Neuron (in vitro differentiated cells): Measurements from ENCODE around the gene GULP1.
"Not testable (repeated sequence)": the region's sequence is repeated elsewhere in the genome, so short reads cannot be mapped to it uniquely, and the experiment has no call there.

Source experiments
- H2AFZ ChIP-seq: one replicate; pipeline ENCODE4 v1.6.1; 2013; ENCODE audit warnings: low read depth, mild to moderate bottlenecking, inconsistent platforms, low read length, moderate library complexity
- H3K27me3 ChIP-seq: one replicate; pipeline ENCODE4 v1.6.1; 2013; ENCODE audit warnings: low read length; ENCODE audit not compliant: insufficient read depth
- H3K36me3 ChIP-seq: one replicate; pipeline ENCODE4 v1.6.1; 2013; ENCODE audit warnings: low read length; ENCODE audit not compliant: insufficient read depth
- H3K4me1 ChIP-seq: one replicate; pipeline ENCODE4 v1.6.1; 2013; ENCODE audit warnings: low read length; ENCODE audit not compliant: insufficient read depth
- H3K4me3 ChIP-seq: 2 replicates; pipeline ENCODE4 v1.5.1; 2013; ENCODE audit warnings: mild to moderate bottlenecking, low read length, moderate library complexity
- H3K9me3 ChIP-seq: one replicate; pipeline ENCODE4 v1.6.1; 2013; ENCODE audit warnings: low read length

Gene GULP1

GRCh38 chr2:188534875-188535274 is 243.2 kb downstream of the GULP1 start:
- H3K27me3 ChIP-seq: no peaks in the 10 kb centered on the region
- H3K9me3 ChIP-seq: peaks cover 4% of the 10 kb centered on the region
- H3K36me3 ChIP-seq: peaks cover 2% of the 10 kb centered on the region
- H2AFZ ChIP-seq: no peak overlapping the region
- no peak overlapping the region for H3K4me3 ChIP-seq
- H3K4me1 ChIP-seq: no peaks in the 10 kb centered on the region

- H3K4me3 ChIP-seq: no peak overlapping the region
- no peaks in the 10 kb centered on the region for H3K4me1 ChIP-seq
- no peak overlapping the region for H2AFZ ChIP-seq
- H3K36me3 ChIP-seq: no peaks in the 10 kb centered on the region
- H3K27me3 ChIP-seq: no peaks in the 10 kb centered on the region
- H3K9me3 ChIP-seq: no peaks in the 10 kb centered on the region
Observed at GRCh38 chr2:188551671-188552070, 260.0 kb downstream of the GULP1 start.

GRCh38 chr2:188557081-188557480 is 265.4 kb downstream of the GULP1 start:
- Histone ChIP-seq H3K4me3 (no peak overlapping the region), H3K9me3 (peaks cover 9% of the 10 kb centered on the region), H3K36me3 (no peaks in the 10 kb centered on the region), H3K4me1 (no peaks in the 10 kb centered on the region), H2AFZ (no peak overlapping the region), H3K27me3 (no peaks in the 10 kb centered on the region)

- not testable (repeated sequence) for H3K4me3 ChIP-seq, H2AFZ ChIP-seq, H3K4me1 ChIP-seq, H3K27me3 ChIP-seq, H3K36me3 ChIP-seq, H3K9me3 ChIP-seq
Observed at GRCh38 chr2:188559455-188559854, 267.8 kb downstream of the GULP1 start.

- H3K9me3 ChIP-seq: peaks cover 9% of the 10 kb centered on the region
Observed at GRCh38 chr2:188561473-188561979, 269.9 kb downstream of the GULP1 start.

GRCh38 chr2:188569431-188570165 is 277.9 kb downstream of the GULP1 start:
- H3K27me3 ChIP-seq: no peaks in the 10 kb centered on the region
- peaks cover 29% of the 10 kb centered on the region for H3K36me3 ChIP-seq
- no peak overlapping the region for H2AFZ ChIP-seq
- no peak overlapping the region for H3K4me3 ChIP-seq
- peaks cover 4% of the 10 kb centered on the region for H3K4me1 ChIP-seq
- no peaks in the 10 kb centered on the region for H3K9me3 ChIP-seq

More at GRCh38 chr2:188561473-188561979, 269.9 kb downstream of the GULP1 start:
- Histone ChIP-seq H2AFZ (no peak overlapping the region), H3K4me3 (no peak overlapping the region), H3K27me3 (no peaks in the 10 kb centered on the region), H3K4me1 (no peaks in the 10 kb centered on the region), H3K36me3 (no peaks in the 10 kb centered on the region)

GRCh38 chr2:188570370-188570769 is 278.7 kb downstream of the GULP1 start:
- H2AFZ ChIP-seq: no peak overlapping the region
- peaks cover 4% of the 10 kb centered on the region for H3K4me1 ChIP-seq
- H3K4me3 ChIP-seq: no peak overlapping the region
- peaks cover 29% of the 10 kb centered on the region for H3K36me3 ChIP-seq
- H3K27me3 ChIP-seq: no peaks in the 10 kb centered on the region
- H3K9me3 ChIP-seq: no peaks in the 10 kb centered on the region

GRCh38 chr2:188571543-188572303 is 280.0 kb downstream of the GULP1 start:
- Histone ChIP-seq H3K9me3 (no peaks in the 10 kb centered on the region), H3K4me1 (peaks cover 4% of the 10 kb centered on the region), H3K36me3 (peaks cover 29% of the 10 kb centered on the region), H2AFZ (no peak overlapping the region), H3K27me3 (no peaks in the 10 kb centered on the region), H3K4me3 (no peak overlapping the region)

- H3K4me1 ChIP-seq: peaks cover 4% of the 10 kb centered on the region
- H3K9me3 ChIP-seq: no peaks in the 10 kb centered on the region
- H3K36me3 ChIP-seq: peaks cover 29% of the 10 kb centered on the region
- H2AFZ ChIP-seq: no peak overlapping the region
- no peaks in the 10 kb centered on the region for H3K27me3 ChIP-seq
- no peak overlapping the region for H3K4me3 ChIP-seq
Observed at GRCh38 chr2:188572592-188572991, 280.9 kb downstream of the GULP1 start.

GRCh38 chr2:188573453-188573852 is 281.8 kb downstream of the GULP1 start:
- Histone ChIP-seq H3K27me3 (no peaks in the 10 kb centered on the region), H3K4me1 (peaks cover 4% of the 10 kb centered on the region), H3K36me3 (peaks cover 28% of the 10 kb centered on the region), H3K9me3 (no peaks in the 10 kb centered on the region), H2AFZ (no peak overlapping the region), H3K4me3 (no peak overlapping the region)

GRCh38 chr2:188576006-188576405 is 284.3 kb downstream of the GULP1 start:
- Histone ChIP-seq H3K36me3 (peaks cover 8% of the 10 kb centered on the region), H3K9me3 (no peaks in the 10 kb centered on the region), H3K4me3 (no peak overlapping the region), H3K4me1 (peaks cover 4% of the 10 kb centered on the region), H3K27me3 (no peaks in the 10 kb centered on the region), H2AFZ (no peak overlapping the region)

GRCh38 chr2:188576651-188577050 is 285.0 kb downstream of the GULP1 start:
- peaks cover 5% of the 10 kb centered on the region for H3K36me3 ChIP-seq
- H3K27me3 ChIP-seq: no peaks in the 10 kb centered on the region
- no peaks in the 10 kb centered on the region for H3K9me3 ChIP-seq
- no peak overlapping the region for H3K4me3 ChIP-seq
- H3K4me1 ChIP-seq: peaks cover 3% of the 10 kb centered on the region
- no peak overlapping the region for H2AFZ ChIP-seq

- no peaks in the 10 kb centered on the region for H3K9me3 ChIP-seq
- H3K27me3 ChIP-seq: no peaks in the 10 kb centered on the region
- H3K36me3 ChIP-seq: peaks cover 5% of the 10 kb centered on the region
- H2AFZ ChIP-seq: no peak overlapping the region
- H3K4me1 ChIP-seq: no peaks in the 10 kb centered on the region
- no peak overlapping the region for H3K4me3 ChIP-seq
Observed at GRCh38 chr2:188577231-188577630, 285.6 kb downstream of the GULP1 start.
